H9 (cell line): ENCODE measurements around the gene HYAL1. TPM values are rescaled to one million over a fixed set of nuclear protein-coding genes. Genes with fewer than 3 reads are reported as not detected.
A peak's percentile ranks its signal among the peaks of the same experiment; 100 is the strongest.

Source experiments
- DNase-seq: peaks from one replicate; pipeline ENCODE4 v3.0.0-alpha.2; 2017
- H2AFZ ChIP-seq: one replicate; pipeline ENCODE4 v1.6.1; 2013; ENCODE audit warnings: mild to moderate bottlenecking, low read length, control low read depth, moderate library complexity
- H2AK5ac ChIP-seq: 2 replicates; pipeline ENCODE4 v1.6.1; 2013; ENCODE audit warnings: low read length, control low read depth, mixed read lengths; ENCODE audit not compliant: insufficient read length
- H2BK120ac ChIP-seq: one replicate; pipeline ENCODE4 v1.6.1; 2013; ENCODE audit warnings: low read depth, mild to moderate bottlenecking, low read length, control low read depth, inconsistent platforms; ENCODE audit not compliant: poor library complexity, severe bottlenecking
- H2BK12ac ChIP-seq: 2 replicates; pipeline ENCODE4 v1.6.1; 2013; ENCODE audit warnings: low read length, control low read depth, mixed read lengths, low read depth; ENCODE audit not compliant: insufficient read length
- H2BK15ac ChIP-seq: 2 replicates; pipeline ENCODE4 v1.6.1; 2013; ENCODE audit warnings: low read depth, low read length, control low read depth
- H2BK20ac ChIP-seq: one replicate; pipeline ENCODE4 v1.6.1; 2013; ENCODE audit warnings: low read depth, mild to moderate bottlenecking, low read length, control low read depth, inconsistent platforms; ENCODE audit not compliant: poor library complexity, severe bottlenecking
- H2BK5ac ChIP-seq: 2 replicates; pipeline ENCODE4 v1.6.1; 2013; ENCODE audit warnings: low read length, control low read depth, mixed read lengths; ENCODE audit not compliant: insufficient read length
- H3K14ac ChIP-seq: 2 replicates; pipeline ENCODE4 v1.6.1; 2013; ENCODE audit warnings: low read length, control low read depth; ENCODE audit not compliant: insufficient read depth
- H3K18ac ChIP-seq: 2 replicates; pipeline ENCODE4 v1.6.1; 2013; ENCODE audit warnings: low read depth, mild to moderate bottlenecking, mixed read lengths, low read length, control low read depth; ENCODE audit not compliant: insufficient read length
- H3K23ac ChIP-seq: 2 replicates; pipeline ENCODE4 v1.6.1; 2013; ENCODE audit warnings: low read length, control low read depth, mixed read lengths, low read depth; ENCODE audit not compliant: insufficient read length
- H3K23me2 ChIP-seq: 2 replicates; pipeline ENCODE4 v1.6.1; 2013; ENCODE audit warnings: low read depth, mild to moderate bottlenecking, mixed read lengths, low read length, control low read depth; ENCODE audit not compliant: insufficient read length, poor library complexity, severe bottlenecking
- H3K27ac ChIP-seq: 2 replicates; pipeline ENCODE4 v1.5.1; 2013; ENCODE audit warnings: low read length, control low read depth, mixed read lengths, low read depth; ENCODE audit not compliant: insufficient read length
- H3K27me3 ChIP-seq: 2 replicates; pipeline ENCODE4 v1.6.1; 2013; ENCODE audit warnings: low read length, control low read depth, inconsistent platforms; ENCODE audit not compliant: insufficient read depth
- H3K4ac ChIP-seq: 2 replicates; pipeline ENCODE4 v1.6.1; 2013; ENCODE audit warnings: low read depth, mild to moderate bottlenecking, control low read depth, inconsistent platforms, low read length, moderate library complexity
- H3K4me1 ChIP-seq: 2 replicates; pipeline ENCODE4 v1.6.1; 2013; ENCODE audit warnings: low read length, control low read depth, inconsistent platforms; ENCODE audit not compliant: insufficient read depth
- H3K4me2 ChIP-seq: 2 replicates; pipeline ENCODE4 v1.6.1; 2013; ENCODE audit warnings: low read length, control low read depth, mixed read lengths; ENCODE audit not compliant: insufficient read length, insufficient read depth
- H3K56ac ChIP-seq: 2 replicates; pipeline ENCODE4 v1.6.1; 2013; ENCODE audit warnings: low read depth, mild to moderate bottlenecking, mixed read lengths, low read length, control low read depth; ENCODE audit not compliant: insufficient read length
- H3K79me1 ChIP-seq: 2 replicates; pipeline ENCODE4 v1.6.1; 2013; ENCODE audit warnings: low read depth, mild to moderate bottlenecking, moderate library complexity, low read length, control low read depth, inconsistent platforms; ENCODE audit not compliant: insufficient read depth, poor library complexity, severe bottlenecking
- H3K79me2 ChIP-seq: 2 replicates; pipeline ENCODE4 v1.6.1; 2013; ENCODE audit warnings: low read length, control low read depth, inconsistent platforms; ENCODE audit not compliant: insufficient read depth
- H3K9ac ChIP-seq: 2 replicates; pipeline ENCODE4 v1.6.1; 2013; ENCODE audit warnings: low read length, control low read depth, mixed read lengths; ENCODE audit not compliant: insufficient read length; ENCODE audit errors: extremely low read depth
- H3K9me3 ChIP-seq: one replicate; pipeline ENCODE4 v1.6.1; 2013; ENCODE audit warnings: low read depth, low read length, inconsistent platforms; ENCODE audit not compliant: control insufficient read depth
- H3T11ph ChIP-seq: one replicate; pipeline ENCODE4 v1.6.1; 2013; ENCODE audit warnings: mild to moderate bottlenecking, low read length, control low read depth, inconsistent platforms
- H4K20me1 ChIP-seq: one replicate; pipeline ENCODE4 v1.6.1; 2013; ENCODE audit not compliant: control insufficient read depth, insufficient read length, insufficient read depth
- H4K5ac ChIP-seq: 2 replicates; pipeline ENCODE4 v1.6.1; 2013; ENCODE audit warnings: low read depth, mild to moderate bottlenecking, mixed read lengths, low read length, control low read depth; ENCODE audit not compliant: insufficient read length
- H4K8ac ChIP-seq: replicated peaks from 2 replicates; pipeline ENCODE4 v1.6.1; 2013; ENCODE audit warnings: low read length, control low read depth, mixed read lengths, low read depth; ENCODE audit not compliant: insufficient read length
- H4K91ac ChIP-seq: 2 replicates; pipeline ENCODE4 v1.6.1; 2013; ENCODE audit warnings: low read depth, mild to moderate bottlenecking, moderate library complexity, mixed read lengths, low read length, control low read depth; ENCODE audit not compliant: insufficient read length
- H3K27ac Mint-ChIP-seq, 3 experiments: 2 replicates in 2 of 3; 3 replicates in 1 of 3; pipeline ENCODE4 v1.8.0; 2020 to 2021; ENCODE audit warnings: mixed read lengths in 3 of 3, mild to moderate bottlenecking in 1 of 3, moderate library complexity in 1 of 3
- H3K27me3 Mint-ChIP-seq: 2 replicates; pipeline ENCODE4 v1.8.0; 2021; ENCODE audit warnings: low read depth, mild to moderate bottlenecking, moderate library complexity, mixed read lengths
- H3K36me3 Mint-ChIP-seq, 3 experiments: 2 replicates in 2 of 3; 3 replicates in 1 of 3; pipeline ENCODE4 v1.8.0; 2020 to 2021; ENCODE audit warnings: low read depth in 3 of 3, mixed read lengths in 3 of 3; ENCODE audit not compliant: insufficient read depth in 1 of 3
- H3K4me1 Mint-ChIP-seq, 2 experiments: 2 replicates each; pipeline ENCODE4 v1.8.0; 2020; ENCODE audit warnings: mixed read lengths in 2 of 2
- H3K4me3 Mint-ChIP-seq, 2 experiments: 2 replicates in 1 of 2; 3 replicates in 1 of 2; pipeline ENCODE4 v1.8.0; 2020 to 2021; ENCODE audit warnings: mild to moderate bottlenecking in 2 of 2, mixed read lengths in 2 of 2, moderate library complexity in 1 of 2
- H3K9me3 Mint-ChIP-seq, 2 experiments: 2 replicates in 1 of 2; 3 replicates in 1 of 2; pipeline ENCODE4 v1.8.0; 2020; ENCODE audit warnings: mild to moderate bottlenecking in 2 of 2, mixed read lengths in 2 of 2, moderate library complexity in 1 of 2
- WGBS: extraction: QIAGEN DNeasy Blood & Tissue Kit; methylation state at CpG from one replicate; pipeline ENCODE4 v1.1.7; 2013; ENCODE audit warnings: missing lambda C conversion rate, low lambda C conversion rate, mixed read lengths; ENCODE audit not compliant: insufficient read length; ENCODE audit errors: extremely low coverage; 5-methylcytosine and 5-hydroxymethylcytosine counted together
- total RNA-seq: library from RNA; stranded (reverse); gene quantifications from 2 replicates; pipeline ENCODE4 v1.2.1, GENCODE V29; 2021
- TF ChIP-seq, protein P1 (sequence below): fragments of 200-600 bp; sonication (generic); conservative IDR thresholded peaks from 3 replicates; pipeline ENCODE4 v1.8.0; 2021; ENCODE audit warnings: antibody characterized with exemption, mild to moderate bottlenecking

The HYAL1 gene
- total RNA-seq, 1 experiment from 2014 or later: 2.0 TPM

DNA sequence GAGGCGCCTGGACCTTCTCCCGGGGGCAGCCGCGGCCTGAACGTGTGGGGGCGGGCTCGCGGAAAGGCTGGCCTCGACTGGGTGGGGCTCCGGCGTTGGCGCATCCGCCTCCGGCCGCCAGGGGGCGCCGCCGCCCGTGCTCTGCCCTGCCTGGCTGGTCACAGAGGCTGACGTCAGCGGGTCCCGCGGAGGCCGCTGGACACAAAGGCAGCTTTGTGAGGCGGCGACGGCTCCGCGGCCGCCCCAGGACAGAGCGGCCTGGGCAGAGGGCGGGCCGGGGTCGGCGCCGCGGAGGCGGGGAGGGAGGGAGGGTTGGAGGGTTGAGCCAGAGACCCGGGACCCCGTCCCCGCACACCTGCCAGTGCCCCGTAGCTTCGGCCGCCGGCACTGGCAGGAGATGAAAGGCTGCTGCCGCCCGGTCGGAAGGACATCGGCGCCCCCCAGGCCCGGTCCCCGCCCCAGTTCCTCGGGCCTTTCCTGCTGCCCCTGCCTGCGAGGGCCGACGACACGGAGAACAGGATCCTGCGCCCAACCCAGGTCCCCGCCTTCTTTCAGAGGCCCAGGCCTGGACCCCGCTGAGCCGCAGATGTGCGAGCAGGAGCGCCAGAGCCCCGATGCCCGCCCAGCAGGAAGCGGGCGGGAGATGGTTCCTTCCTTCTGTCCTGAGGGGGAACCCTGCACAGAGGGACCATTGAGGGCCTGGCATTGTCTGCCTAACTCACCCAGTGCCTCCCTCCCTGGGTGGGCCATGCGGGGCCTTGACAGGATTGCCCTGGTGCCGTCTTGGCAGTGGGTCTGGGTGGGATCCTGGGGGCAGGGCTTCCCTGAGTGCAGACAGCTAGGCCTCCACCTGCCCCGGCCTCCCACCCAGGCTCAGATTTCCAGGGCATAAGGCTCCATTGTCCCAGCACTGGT lies 43.1 kb downstream of the HYAL1 start:
- DNase-seq: peak; percentile 95
- Histone ChIP-seq H3K23me2 (no peaks in the 10 kb centered on the region), H4K5ac (no peak overlapping the region), H4K91ac (peak overlapping the region; percentile 34), H3K14ac (peak overlapping the region; percentile 93; the same call in 1 of the 2 replicates), H2BK5ac (no peak overlapping the region), H3K56ac (no peak overlapping the region), H3K4me1 (peaks cover 3% of the 10 kb centered on the region; the same call in 1 of the 2 replicates), H2BK20ac (no peak overlapping the region), H3K9me3 (no peaks in the 10 kb centered on the region), H4K20me1 (no peaks in the 10 kb centered on the region), H3K27ac (no peak overlapping the region), H3K4ac (no peak overlapping the region; the same call in 1 of the 2 replicates), H2BK15ac (no peak overlapping the region), H3K79me2 (no peaks in the 10 kb centered on the region), H3K27me3 (no peaks in the 10 kb centered on the region), H2BK120ac (no peak overlapping the region), H2AFZ (no peak overlapping the region), H2AK5ac (no peak overlapping the region), H3K79me1 (no peaks in the 10 kb centered on the region), H3K9ac (peak overlapping the region; percentile 21), H3K18ac (peak overlapping the region; percentile 93), H3T11ph (no peak overlapping the region), H2BK12ac (no peak overlapping the region), H3K4me2 (peak overlapping the region; percentile 30), H4K8ac (no peak overlapping the region), H3K23ac (no peak overlapping the region)
- TF ChIP-seq, protein P1, sequence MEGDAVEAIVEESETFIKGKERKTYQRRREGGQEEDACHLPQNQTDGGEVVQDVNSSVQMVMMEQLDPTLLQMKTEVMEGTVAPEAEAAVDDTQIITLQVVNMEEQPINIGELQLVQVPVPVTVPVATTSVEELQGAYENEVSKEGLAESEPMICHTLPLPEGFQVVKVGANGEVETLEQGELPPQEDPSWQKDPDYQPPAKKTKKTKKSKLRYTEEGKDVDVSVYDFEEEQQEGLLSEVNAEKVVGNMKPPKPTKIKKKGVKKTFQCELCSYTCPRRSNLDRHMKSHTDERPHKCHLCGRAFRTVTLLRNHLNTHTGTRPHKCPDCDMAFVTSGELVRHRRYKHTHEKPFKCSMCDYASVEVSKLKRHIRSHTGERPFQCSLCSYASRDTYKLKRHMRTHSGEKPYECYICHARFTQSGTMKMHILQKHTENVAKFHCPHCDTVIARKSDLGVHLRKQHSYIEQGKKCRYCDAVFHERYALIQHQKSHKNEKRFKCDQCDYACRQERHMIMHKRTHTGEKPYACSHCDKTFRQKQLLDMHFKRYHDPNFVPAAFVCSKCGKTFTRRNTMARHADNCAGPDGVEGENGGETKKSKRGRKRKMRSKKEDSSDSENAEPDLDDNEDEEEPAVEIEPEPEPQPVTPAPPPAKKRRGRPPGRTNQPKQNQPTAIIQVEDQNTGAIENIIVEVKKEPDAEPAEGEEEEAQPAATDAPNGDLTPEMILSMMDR: peak; percentile 99
- H3K9me3 Mint-ChIP-seq: no peaks in the 10 kb centered on the region
- H3K4me1 Mint-ChIP-seq: peaks cover 28 to 54% of the 10 kb centered on the region in 2 experiments
- peaks cover 1% of the 10 kb centered on the region; the same call in 1 of the 2 replicates for H3K27me3 Mint-ChIP-seq
- peaks cover 14 to 33% (median 29%) of the 10 kb centered on the region in 3 experiments; a peak in 6 of 7 replicates for H3K36me3 Mint-ChIP-seq
- peak overlapping the region; percentile 57 to 74 for H3K4me3 Mint-ChIP-seq
- H3K27ac Mint-ChIP-seq: peak overlapping the region; percentile 40 to 91 (median 73); a peak in 3 of 7 replicates
- WGBS: no CpG with 5 or more reads among the region's 70 CpGs
